T1000 (cell line): ENCODE measurements around the gene ALK.

Experiments
- DNase-seq: peaks from one replicate; lab custom pipeline; 2025; ENCODE audit warnings: mixed read lengths; lab: John Stamatoyannopoulos, UW

The ALK gene

DNA sequence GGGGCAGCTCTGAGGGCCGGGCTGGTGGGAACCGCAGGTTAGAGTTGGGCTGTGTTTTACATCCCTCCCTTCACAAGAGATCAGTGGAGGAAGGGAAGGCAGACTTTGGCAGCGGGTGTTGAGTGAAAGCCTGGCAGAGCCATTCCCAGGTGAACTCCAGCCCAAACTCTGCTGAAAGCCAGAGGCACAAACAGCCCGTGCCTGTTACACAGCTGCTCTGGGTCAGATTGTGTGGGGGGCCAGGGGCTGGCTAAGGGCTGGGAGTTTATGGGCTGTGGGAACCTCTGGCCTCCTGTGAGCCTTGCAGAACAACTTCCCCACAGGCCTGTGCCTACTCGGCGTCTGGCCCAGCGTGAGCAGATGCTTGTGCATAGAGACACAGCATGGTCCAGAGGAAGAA lies 519.4 kb downstream of the ALK start:
- no peak for DNase-seq

DNA sequence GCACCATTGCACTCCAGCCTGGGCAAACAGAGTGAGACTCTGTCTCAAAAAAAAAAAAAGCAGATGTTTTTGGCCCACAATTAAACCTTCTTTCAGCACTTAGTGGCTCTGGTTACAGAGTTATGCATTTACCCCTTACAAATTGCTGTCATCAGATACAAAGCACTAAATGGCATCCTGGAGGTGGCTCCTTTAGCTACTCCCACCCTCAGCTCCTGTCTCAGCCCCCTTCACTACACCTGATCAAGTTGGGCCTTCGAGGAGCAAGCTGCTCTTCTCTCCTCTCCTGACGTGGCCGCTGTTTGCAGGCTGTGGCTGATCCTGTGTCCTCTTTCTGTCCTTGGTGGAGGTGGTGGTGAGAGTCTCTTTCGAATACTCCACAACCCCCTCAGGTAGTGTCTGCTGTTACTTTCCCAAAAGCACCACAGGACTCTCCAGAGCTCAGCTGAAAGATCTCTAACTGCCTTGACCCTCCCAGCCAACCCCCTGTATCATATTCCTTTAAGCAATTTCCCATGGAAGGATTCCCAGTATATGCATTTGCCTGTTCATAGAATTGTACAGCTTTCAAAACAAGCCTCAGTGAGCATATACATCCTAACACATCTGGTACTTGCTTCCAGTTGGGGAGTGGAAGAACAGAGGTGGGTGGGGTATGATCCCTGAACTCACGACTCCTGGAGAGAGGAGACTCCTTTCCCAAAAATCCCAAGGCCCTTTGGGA lies 520.3 kb downstream of the ALK start:
- DNase-seq: no peak

DNA sequence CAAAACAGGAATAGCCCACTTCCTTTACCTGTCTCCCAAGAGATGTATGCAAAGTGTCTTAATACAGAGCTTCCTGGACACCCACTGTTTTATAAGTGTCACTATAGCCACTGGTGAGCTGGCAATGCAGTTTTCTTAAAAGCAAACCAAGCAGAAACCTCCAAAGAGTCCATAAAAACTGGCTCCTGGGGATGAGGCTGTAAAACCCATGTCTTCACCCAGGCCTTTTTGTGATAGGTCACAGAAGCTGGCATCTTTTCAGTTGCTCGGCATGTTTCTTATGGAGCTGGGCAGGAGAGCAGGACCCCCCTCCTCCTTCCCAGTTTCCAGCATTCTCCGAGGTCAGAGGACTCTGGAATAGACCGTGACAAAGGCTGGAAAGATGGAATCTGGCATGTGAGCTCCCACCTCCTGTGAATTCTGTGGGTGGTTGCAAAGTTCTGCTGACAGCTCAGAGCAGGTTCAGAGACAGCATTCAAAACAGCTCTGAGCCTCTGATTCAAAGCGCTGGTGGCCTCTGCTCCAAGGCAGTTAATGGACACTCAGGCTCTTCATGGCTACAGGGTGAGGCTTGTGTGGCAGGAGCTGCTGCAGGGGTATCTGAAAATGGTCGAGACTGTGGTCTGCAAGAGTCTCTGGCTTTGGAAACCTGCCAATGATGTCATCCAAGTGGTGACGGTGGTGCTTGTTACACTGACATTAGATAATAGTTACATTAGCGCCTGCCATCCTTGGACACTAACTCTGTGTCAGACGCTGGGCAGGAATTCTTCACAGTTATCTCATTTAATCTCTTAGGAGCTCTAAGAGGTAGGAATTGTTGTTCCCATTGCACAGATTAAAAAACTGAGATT lies 522.8 kb downstream of the ALK start:
- no peak for DNase-seq

DNA sequence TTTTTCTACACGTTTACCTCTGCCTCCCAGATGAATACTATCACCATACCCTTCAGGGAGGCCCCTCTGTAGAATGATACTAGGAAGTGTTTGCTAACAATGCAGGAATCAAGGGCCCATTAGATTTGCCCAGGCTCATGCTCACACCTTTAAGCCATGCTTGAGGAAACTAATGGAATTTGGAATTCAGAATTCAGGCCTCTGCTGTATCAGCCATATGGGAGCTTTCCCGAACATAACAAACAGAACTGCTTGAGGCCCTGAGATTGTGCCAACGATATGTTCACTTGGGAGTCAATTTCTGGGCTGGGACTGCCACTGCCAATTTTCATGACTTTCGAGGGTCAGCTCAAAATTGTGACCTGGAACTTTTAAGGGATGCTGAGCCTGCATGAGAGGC lies 523.7 kb downstream of the ALK start:
- DNase-seq: no peak

DNA sequence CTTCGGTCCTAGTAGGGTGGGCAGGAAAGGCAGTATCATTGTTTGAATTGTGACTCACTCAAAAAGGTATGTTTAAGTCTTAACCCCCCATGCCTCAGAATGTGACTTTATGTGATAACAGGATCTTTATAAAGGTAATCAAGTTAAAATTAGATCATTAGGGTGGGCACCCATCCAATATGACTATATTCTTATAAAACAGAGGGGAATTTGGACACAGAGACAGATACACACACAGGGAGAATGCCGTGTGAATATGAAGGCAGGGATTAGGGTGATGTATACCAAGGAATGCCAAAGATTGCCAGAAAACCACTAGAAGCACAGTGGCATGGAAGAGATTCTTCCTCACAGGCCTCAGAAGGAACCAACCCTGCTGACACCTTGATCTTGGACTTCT lies 524.3 kb downstream of the ALK start:
- DNase-seq: no peak

DNA sequence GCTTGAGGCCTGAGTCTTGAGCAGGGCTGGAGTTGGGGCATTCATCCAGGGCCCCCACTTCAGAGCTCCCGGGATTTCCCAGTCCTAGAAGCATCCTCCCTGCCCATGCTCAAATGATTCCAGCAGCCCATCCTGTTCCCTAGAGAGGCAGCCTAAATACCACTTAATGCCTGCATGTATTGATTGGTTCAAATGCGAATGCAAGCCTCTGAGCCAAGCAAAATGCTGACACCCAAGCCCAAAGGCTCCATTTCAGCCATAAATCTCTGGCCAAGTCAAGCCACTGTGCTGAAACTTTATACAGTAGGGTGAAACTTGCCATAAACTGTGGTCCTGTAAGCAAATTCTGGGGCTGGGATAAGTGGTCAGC lies 526.4 kb downstream of the ALK start:
- no peak for DNase-seq

DNA sequence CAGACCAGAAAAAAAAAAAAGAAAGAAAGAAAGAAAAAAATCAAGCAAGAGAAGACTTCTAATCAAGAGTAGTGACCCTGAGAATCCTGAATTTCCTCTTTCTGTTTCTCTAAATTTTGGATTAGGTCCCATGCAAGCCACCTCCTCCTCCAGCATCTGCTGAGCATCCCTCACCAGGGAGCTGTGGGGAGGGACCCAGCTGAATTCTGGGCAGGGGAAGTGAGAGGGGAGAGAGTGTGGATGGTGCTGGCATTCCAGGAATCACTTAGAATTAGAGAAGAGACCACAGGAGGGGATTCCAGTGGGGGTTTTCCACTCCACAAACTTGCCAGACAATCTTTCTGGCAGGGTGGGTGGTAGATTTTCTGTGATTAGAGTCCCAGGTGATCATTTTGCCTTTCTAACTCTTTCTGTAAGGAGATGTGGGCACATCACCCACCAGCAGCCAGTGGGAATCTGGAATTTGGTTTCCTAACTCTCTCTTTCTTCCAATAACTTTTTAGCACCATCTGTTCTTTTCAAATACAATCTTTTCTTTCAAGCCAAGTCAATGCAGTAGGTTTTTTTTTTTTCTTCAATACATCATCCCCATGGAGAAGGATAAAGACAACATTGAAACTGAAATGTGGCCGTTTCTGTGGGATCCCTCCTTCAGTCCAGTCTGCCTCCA lies 526.9 kb downstream of the ALK start:
- DNase-seq: no peak

DNA sequence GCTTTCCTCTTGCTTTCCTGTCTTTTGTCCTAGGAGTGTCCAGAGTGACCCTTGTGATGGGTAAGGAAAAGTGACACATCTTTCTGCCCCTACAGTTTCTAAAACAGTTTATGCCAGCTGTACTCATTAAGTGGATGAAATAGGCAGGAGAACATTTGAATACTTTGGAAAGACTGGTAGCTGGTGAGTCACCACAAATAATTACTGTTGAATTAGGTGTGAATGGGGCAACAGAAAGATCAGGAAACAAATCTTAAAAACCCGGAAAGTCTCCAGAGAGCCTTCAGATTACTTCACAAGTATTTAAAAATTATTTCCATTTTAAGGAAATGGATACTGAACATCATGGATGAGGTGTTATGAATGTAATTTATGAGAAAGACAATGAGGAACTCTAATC lies 527.7 kb downstream of the ALK start:
- DNase-seq: no peak

DNA sequence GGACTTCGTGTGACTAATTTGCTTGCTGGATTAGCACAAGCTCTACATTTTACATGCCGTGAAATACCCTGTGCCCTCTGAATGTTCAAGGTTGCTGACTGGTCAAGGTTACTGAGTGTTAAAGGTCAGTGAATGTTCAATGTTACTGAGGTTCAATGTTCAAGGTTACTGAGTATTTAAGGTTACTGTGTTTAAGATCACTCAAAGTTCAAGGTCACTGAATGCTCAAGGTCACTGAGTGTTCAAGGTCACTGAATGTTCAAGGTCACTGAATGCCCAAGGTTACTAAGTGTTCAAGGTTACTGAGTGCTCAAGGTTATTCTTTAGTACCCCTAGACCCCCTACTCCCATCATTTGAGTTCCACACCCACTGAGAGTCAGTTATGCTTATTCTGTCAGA lies 528.6 kb downstream of the ALK start:
- DNase-seq: no peak

DNA sequence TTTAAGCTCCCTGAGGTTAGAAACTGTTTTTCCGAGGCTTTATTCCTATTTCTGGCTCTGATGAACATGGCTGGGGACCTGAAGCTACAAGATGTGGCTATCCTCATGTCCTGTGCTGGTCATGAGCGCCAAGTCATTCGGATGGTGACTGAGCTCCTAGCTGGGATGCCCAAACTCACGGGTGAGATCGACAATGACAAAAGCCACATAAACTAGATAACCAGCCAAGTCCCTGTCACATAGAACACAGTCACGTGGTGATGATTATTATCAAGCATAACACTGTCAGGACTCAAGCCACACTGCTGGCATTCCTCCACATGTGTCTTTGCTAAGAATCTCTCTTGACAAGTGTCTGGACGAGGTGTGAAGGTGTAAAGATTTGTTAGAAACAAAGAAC lies 531.2 kb downstream of the ALK start:
- no peak for DNase-seq

DNA sequence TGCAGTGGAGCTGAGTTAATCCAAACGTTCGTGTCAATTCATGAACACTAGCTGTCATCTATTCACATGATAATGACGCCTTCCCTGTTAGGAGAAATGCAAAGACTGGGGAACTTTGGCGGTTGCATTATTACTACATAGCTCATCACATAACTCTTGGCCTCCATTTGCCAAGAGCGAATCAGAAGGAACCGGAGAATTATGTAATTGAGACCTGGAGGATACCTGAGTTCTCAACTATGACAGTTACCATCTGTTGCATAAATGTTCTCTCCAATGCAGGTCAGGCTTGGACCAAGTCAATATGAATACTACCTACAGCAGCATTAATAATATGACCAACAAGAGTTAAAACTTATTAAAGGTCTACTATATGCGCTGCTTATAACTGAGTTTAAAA lies 531.7 kb downstream of the ALK start:
- no peak for DNase-seq

DNA sequence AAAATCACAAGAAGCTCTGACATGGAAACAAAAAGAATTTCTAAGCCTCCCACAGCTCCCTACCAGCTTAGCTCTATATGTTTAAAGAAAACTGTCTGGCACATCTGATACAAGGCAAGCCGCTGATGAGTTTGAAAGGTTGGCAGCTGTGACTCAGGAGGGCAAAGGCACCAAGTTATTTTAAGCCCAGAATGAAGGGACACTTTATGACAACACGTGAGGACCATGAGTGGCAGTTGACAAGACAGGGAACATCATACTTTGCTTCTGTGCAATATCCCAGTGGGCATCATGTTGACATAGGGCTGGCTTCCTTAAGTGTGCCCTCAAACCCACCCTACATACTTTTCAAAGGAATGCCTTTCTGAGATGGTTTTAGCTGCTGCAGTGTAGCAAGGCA lies 533.3 kb downstream of the ALK start:
- no peak for DNase-seq

DNA sequence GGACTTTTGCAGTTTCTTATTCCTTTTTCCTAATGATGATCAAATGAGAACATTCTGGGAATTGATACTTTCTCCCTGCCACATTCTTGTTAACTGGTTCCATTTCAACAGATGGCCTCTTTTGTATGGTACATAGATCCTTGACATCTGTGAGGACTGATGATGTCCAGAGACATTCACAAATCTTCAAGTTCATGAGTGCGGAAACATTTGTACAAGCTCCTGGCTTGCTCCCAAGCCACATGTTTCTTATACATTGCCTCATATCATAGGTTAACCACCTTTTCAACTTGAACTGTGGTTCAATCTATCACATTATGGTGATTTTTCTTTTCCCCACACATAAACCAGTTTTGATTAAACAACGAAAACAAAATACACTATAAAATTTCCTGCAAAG lies 538.9 kb downstream of the ALK start:
- no peak for DNase-seq

DNA sequence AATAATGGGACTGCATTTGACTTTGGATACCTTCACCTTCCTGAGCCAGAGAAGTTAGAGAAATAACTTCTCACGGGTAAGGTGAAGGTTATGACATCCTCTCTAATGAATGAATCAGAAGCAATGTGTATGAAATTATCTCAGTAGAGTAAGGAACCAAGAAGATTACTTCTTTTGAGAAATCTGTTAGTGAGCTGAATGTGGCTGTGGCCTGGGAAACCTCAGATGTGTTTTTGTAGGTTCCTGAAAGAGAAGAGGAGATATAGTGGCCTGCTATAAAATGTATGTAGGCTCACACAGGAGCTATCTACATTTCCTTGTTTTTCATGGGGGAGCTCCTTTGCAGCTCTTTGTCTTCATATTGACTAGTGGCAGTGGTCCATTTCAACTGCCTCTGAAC lies 543.6 kb downstream of the ALK start:
- no peak for DNase-seq

DNA sequence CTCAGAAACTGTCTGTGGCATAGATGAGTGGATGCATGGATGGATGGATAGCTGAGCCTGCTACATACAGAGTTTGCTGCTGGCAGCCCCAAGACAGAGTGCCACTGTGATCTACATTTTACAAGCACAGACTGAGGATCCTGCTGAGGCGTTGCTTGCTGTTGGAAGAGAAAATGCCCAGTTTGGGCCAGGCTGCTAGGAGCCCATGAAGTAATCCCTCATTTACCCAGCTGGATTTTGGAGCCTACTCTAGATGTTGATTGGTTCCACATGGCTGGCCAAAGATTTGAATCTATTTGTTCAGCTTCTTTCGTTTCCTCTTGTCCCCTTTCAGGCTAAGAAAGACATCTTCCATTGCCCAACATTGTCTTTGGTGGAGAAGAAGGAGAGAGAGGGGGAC lies 544.8 kb downstream of the ALK start:
- DNase-seq: no peak

DNA sequence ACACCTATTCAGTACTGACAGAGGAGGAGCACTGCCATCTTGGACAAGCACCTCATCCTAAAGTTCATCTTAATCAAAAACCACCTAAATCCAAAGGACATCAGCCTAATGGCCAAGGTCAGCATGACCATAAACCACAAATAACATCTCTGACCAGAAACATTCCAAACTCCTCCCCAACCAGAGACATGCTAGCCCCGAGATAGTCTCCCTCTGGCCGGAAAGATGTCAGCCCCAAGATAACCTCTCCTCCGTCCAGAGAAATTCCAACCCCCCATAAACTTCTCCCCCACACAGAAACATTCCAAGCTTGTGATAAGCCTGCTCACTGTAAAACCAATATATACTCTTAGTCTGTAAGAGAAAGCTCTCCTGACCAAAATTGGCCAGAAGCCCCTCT lies 545.5 kb downstream of the ALK start:
- DNase-seq: no peak

DNA sequence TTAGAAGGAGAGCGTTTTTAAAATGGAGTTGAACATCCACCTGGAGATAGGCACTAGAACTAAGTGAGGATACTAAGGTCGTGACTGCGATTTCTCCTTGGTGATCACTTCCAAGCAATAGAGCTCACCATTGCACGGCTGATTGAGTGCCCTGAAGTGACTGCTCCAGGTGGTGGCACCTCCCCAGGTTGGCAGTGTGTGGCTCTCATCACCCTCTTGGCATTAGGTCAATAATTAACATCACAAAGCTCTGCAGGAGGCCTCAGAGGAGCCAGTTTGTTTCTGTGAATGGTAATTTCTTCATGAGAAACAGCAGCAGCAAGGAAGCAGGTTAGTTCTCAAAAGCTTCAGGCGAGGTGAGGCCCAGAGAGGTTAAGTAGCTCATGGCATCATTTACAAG lies 546.6 kb downstream of the ALK start:
- DNase-seq: no peak

DNA sequence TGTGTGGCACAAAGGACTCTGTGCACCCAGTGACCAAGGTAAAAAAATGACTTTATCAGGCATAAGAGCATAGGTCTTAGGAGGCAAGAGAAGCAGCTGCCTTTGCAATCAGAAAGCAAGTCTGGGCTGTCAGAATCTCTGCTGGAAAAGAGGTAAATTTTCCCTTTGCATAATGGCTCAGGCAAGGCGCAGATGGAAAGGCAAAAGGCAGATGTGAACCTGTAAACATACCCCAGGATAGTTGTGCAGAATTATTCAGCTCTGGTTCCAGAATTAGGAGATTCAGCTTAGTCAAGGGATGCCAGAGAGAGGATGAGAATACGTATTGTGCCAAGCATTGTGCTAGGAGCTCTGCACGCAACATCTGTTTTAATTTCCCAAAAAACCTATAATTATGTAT lies 547.5 kb downstream of the ALK start:
- no peak for DNase-seq

DNA sequence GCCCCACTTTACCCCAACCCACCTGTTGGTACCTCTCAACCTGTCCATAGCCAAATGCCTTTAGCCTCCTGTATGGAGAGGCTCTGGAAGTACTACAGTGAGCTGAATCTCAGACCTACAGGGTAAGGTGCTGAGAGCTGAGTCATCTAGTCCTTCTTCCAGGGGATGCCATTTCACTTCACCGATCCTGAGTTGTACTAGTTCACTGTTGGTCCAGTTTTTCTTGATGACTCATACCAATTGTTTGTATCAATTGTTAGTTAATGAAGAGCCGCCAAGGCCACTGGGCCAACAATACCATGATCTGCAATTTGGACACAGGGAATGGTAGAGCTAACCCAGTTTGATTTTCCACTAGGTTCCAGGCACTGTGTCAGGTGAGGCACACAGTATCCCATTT lies 549.2 kb downstream of the ALK start:
- DNase-seq: no peak

DNA sequence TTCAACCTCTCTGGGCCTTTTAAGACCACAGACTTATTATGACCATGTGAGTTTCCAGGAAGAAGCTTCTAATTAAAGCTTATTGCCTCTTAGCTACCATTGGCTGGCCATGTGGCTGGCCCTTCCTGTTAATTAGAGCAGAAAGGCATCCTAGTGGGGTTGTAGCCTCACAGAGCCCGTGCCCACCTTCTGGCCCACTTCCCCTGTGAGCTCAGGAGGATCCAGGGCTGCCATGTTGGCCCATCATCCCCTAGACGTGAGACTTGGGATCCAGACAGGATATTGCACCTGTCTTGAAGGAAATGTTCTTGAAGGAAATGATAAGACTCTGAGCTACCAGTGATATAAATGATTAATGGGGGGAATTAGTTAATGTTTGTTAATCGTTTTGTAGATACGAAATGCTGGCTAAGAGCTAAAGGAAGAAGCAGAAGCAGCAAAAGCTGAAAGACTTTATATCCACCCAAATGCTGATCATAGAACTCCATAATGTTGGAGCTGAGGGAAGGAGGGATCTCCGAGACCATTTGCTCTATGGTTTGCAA lies 550.7 kb downstream of the ALK start:
- DNase-seq: no peak

DNA sequence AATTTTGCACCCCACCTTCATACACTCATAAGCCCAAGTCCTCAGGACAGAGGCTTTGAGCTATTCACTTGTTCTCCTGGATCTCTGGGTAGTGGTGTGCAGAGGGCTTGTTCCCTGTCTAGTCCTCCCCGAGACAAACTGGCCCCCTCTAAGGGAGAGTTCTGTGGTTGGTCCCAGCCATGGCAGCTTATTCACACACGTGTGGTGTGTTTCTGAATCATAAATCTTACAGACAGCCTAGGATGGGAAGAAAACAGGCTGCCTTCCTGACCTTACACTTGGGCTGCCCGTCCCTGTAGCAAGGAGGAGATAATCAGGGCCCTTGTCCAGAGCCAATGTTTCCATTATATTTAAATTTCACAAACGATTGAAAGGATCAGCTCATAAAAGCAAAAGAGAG lies 551.2 kb downstream of the ALK start:
- DNase-seq: no peak

DNA sequence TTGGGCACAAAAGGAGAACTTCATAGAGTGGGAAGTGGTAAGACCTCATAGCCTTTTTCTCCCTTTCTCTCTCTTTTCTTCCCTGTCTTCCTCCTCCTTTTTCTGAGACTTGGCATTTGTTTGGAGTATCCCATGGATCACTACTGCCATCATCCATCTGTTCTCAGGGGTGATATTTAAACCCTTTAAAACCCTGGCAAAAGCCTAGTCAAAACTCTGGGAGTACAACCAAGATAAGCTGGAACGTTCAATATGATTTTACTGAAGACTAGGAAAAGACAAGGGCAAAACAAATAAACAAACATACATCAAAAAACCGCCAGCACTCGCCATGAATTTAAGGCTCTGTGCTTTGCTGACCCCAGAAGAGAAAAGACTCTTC lies 552.7 kb downstream of the ALK start:
- no peak for DNase-seq
